ENCODE measurements around the gene SERPINE2. TPM values are rescaled to one million over a fixed set of nuclear protein-coding genes. Genes with fewer than 3 reads are reported as not detected.

The SERPINE2 gene
- total and polyA plus RNA-seq, 2 donors (not counting 3 experiments of a cell fraction or from before 2014, with no cell fraction given): 4.0 to 8.8 TPM

DNA sequence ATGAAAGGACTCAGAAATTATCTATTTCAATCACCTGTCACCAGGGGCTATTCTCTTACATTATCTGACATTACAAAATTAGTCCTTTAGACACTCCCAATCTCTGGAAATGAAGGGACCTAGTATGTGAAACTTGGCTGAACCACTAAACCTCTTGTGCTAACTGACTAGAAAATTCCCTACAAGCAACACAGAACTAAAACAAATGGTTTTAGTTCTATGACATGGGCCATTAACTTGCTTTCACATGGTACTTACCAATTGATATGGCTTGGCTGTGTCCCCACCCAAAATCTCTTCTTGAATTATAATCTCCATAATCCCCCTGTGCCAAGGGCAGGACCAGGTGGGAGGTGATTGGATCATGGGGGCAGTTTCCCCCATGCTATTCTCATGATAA, 16.6 kb downstream of the SERPINE2 start:
- BruUV-seq (replicated peaks): no TSS peak
- Histone ChIP-seq H3K9me1 (replicated peaks; ENCODE audit: control insufficient read depth, extremely low read depth, insufficient read depth, low read length) (no peaks in the 10 kb centered on the region), H3K4me3 (replicated peaks in 1 of 3; ENCODE audit: insufficient read depth in 1 of 3, low read depth in 1 of 3, low read length in 3 of 3) (no peak overlapping the region), H3K9me3 (replicated peaks; ENCODE audit: control insufficient read depth, insufficient read depth, low read length) (no peaks in the 10 kb centered on the region), H3K4me2 (ENCODE audit: insufficient read depth, low read length) (no peak overlapping the region), H3K27me3 (ENCODE audit: control insufficient read depth in 2 of 2, insufficient read depth in 2 of 2, low read length in 2 of 2) (no peaks in the 10 kb centered on the region), H3K4me1 (ENCODE audit: control insufficient read depth, extremely low read depth, insufficient read depth, low read length) (no peaks in the 10 kb centered on the region), H3K27ac (ENCODE audit: insufficient read depth, low read depth, low read length) (no peak overlapping the region), H3K9ac (replicated peaks; ENCODE audit: extremely low read depth, insufficient read depth, low read length) (no peak overlapping the region), H2AFZ (ENCODE audit: low read depth, low read length) (no peak overlapping the region), H4K20me1 (replicated peaks; ENCODE audit: control insufficient read depth, extremely low read depth, insufficient read depth, low read length) (no peaks in the 10 kb centered on the region), H3K36me3 (ENCODE audit: control insufficient read depth in 2 of 2, extremely low read depth in 1 of 2, insufficient read depth in 2 of 2, low read length in 2 of 2) (no peaks in the 10 kb centered on the region), H3K79me2 (ENCODE audit: control insufficient read depth, insufficient read depth, low read length) (no peaks in the 10 kb centered on the region)
- DNase-seq (ENCODE audit: low read depth, low spot score) (no peak), FAIRE-seq (no peak)
- ChIA-PET POLR2A (no interaction called here), CTCF (no interaction called here)
- no peak for TF ChIP-seq FOS (IDR thresholded peaks at IDR 0.05; ENCODE audit: borderline replicate concordance, insufficient read depth, low read length)
- TF ChIP-seq, protein P1, sequence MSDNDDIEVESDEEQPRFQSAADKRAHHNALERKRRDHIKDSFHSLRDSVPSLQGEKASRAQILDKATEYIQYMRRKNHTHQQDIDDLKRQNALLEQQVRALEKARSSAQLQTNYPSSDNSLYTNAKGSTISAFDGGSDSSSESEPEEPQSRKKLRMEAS (IDR thresholded peaks at IDR 0.05; ENCODE audit: insufficient read depth, insufficient read length): no peak
- TF ChIP-seq MYC (IDR thresholded peaks at IDR 0.05; ENCODE audit: low read depth, low read length): no peak
- no peak for TF ChIP-seq GATA2 (IDR thresholded peaks at IDR 0.05; ENCODE audit: insufficient read depth, insufficient read length, low read depth, low read length)
- no peak for TF ChIP-seq POLR2A (IDR thresholded peaks at IDR 0.05; ENCODE audit: low read depth, low read length)
- TF ChIP-seq, protein P2, sequence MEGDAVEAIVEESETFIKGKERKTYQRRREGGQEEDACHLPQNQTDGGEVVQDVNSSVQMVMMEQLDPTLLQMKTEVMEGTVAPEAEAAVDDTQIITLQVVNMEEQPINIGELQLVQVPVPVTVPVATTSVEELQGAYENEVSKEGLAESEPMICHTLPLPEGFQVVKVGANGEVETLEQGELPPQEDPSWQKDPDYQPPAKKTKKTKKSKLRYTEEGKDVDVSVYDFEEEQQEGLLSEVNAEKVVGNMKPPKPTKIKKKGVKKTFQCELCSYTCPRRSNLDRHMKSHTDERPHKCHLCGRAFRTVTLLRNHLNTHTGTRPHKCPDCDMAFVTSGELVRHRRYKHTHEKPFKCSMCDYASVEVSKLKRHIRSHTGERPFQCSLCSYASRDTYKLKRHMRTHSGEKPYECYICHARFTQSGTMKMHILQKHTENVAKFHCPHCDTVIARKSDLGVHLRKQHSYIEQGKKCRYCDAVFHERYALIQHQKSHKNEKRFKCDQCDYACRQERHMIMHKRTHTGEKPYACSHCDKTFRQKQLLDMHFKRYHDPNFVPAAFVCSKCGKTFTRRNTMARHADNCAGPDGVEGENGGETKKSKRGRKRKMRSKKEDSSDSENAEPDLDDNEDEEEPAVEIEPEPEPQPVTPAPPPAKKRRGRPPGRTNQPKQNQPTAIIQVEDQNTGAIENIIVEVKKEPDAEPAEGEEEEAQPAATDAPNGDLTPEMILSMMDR (IDR thresholded peaks at IDR 0.05; ENCODE audit: extremely low read depth in 1 of 2, insufficient read depth in 1 of 2, low read depth in 1 of 2, low read length in 2 of 2): no peak
- no peak for TF ChIP-seq POLR2AphosphoS5 (IDR thresholded peaks at IDR 0.05; ENCODE audit: insufficient read depth, low read depth, low read length)
- TF ChIP-seq EZH2 (IDR thresholded peaks at IDR 0.05; ENCODE audit: borderline replicate concordance, low read depth, low read length, severe bottlenecking): no peak
- no peak for TF ChIP-seq JUN (IDR thresholded peaks at IDR 0.05; ENCODE audit: borderline replicate concordance, insufficient read depth, insufficient read length, low read depth)
- dilution Hi-C loops (cut with MboI; ENCODE audit: extremely low pct_ligation_motif_present, low sequenced_read_pairs) (loop anchor here (25.0 kb wide), 1 partner anchor 265 kb away; no protein-coding TSS in a partner anchor), intact Hi-C loops (cut with micrococcal nuclease) (no loop called here)

All from endothelial cell of umbilical vein (primary cell).